Dendritic cell treated with granulocyte-macrophage colony-stimulating factor and Interleukin-4, amounts not matched to agents 40 ng/mL and 50 ng/mL, for 4 days (primary cell): Measurements from ENCODE around the gene MILR1.
A peak's percentile ranks its signal among the peaks of the same experiment; 100 is the strongest.

ENCODE experiments used
- H3K27ac Mint-ChIP-seq: one replicate; pipeline ENCODE4 v1.8.0; 2022; ENCODE audit warnings: mild to moderate bottlenecking, mixed read lengths
- H3K27me3 Mint-ChIP-seq: one replicate; pipeline ENCODE4 v1.8.0; 2022; ENCODE audit warnings: mild to moderate bottlenecking, mixed read lengths
- H3K36me3 Mint-ChIP-seq: one replicate; pipeline ENCODE4 v1.8.0; 2022; ENCODE audit warnings: low read depth, mixed read lengths
- H3K4me1 Mint-ChIP-seq: one replicate; pipeline ENCODE4 v1.8.0; 2022; ENCODE audit warnings: low read depth, mixed read lengths
- H3K4me3 Mint-ChIP-seq: one replicate; pipeline ENCODE4 v1.8.0; 2022; ENCODE audit warnings: mild to moderate bottlenecking, moderate library complexity, mixed read lengths
- H3K9me3 Mint-ChIP-seq: one replicate; pipeline ENCODE4 v1.8.0; 2022; ENCODE audit warnings: mixed read lengths
- intact Hi-C: fragments of 100-400 bp; cut with micrococcal nuclease; formaldehyde crosslinking; loops from one replicate; pipeline ENCODE4 v1.15.0; 2022

MILR1 gene

DNA sequence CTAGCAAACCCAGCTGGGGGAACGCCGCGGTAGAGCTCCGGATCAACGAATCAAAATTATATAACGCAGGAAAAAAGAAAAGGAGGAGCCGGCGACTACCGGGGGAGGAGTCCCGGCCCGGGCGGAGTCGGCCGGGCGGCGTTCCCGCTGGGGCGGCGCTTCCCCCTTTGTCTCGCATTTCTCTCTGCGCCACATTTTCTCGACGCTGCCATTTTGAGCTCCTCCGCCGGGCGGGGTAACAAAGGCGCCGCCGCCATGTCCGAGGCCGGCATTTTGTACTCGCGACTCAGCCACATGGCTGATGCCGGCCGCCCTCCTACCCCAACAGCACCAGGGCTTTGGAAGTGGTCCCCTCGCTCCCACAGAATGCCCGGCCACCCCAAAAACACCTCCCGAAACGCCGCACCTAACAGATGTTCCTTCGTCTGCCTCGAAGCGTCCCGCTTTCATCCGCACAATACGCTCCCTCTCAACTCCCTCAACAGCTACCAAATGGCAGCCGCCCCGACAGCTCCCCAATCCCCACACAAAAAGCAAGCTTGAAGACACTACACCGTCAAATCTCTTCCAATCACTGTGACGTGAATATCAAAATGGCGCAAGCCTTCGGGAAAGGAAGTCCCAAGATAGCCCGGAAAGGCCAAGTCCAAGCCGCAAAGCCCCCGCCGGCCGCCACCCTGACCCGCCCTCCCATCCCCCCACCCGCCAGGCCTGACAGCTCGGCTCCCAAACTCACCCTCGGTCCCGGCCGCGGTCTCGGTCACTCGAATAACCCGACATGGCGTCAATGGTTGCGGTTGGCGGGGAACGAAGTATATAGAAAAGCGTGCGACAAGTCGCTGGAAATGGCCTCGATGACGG is 56.7 kb downstream of the MILR1 start:
- Mint-ChIP-seq H3K27ac (peak overlapping the region; percentile 100), H3K27me3 (no peaks in the 10 kb centered on the region), H3K9me3 (no peaks in the 10 kb centered on the region), H3K4me3 (peak overlapping the region; percentile 100), H3K4me1 (peaks cover 52% of the 10 kb centered on the region), H3K36me3 (peaks cover 88% of the 10 kb centered on the region)
- intact Hi-C loops, result loop anchor here (1.0 kb wide), 1 partner anchor 8 kb away; the partner anchor contains the start of gene POLG2

DNA sequence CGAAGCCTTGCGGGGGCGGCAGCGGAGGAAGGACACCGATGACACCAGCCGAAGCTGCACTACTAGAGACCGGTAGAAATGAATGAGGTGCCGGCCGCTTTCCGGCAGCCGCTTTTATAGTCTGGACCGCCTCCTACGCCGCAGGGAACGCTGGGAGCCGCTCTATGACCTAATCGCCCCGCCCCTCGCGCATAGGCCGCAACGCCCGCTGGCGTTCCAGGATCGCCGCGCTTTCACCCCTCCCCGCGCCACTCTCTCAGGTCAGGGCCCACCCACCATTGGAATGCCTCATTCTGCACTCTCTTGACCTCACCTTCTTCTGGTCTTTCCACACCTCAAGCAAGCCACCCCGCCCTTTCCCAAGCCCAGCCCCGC is 57.3 kb downstream of the MILR1 start, which contains the start of gene DDX5:
TSS of gene DDX5 (minus strand) at position 89 of the 375 bp plus-strand sequence. CDS start 170 bp downstream, outside the sequence.
- peak within 1 kb of the TSS; percentile 100 for H3K27ac Mint-ChIP-seq

DNA sequence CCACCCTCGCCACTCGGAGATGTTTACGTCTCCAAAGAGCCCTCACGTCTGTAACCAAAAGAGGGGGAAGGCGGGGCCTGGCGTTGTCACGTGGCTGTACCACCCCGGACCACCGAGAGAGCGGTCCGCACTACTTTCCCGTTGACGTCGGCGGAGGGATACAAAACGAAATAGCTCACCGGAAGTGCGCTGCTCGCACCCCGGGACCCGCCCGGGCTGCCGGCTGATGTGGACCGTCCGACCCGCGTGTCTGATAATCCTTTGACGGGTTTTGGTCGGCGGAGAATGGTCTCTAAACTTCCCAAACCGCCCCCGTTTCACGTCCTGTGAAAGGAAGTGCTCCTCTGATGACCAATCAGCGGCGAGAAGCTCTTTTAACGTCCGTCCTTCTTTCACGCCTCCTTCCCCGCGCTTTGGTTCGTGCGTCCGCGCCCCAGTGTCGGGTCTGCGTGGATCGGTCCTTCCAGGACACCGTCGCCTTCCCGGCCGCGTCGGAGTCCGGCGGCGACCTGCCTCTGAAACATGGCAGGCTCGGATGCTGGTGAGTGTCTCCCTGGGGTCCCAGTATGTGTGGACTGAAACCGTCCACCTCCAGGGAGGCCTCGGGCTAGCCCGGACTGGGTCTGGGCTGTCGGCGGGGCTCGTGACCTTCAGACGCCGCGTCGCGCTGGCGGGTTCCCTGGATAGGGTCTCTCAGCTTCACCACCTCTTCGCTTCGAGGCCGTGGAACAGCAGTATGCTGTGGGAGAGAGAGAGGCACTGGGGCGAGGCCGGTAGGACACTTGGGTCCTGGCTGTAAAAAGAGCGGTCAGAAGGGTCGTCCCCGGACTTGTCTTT is 57.9 kb downstream of the MILR1 start, which contains the start of gene CEP95:
TSS of gene CEP95 (plus strand) at position 402 of the 837 bp plus-strand sequence. CDS start at position 523, 121 bp downstream.
- Mint-ChIP-seq H3K9me3 (no peaks in the 10 kb centered on the region), H3K36me3 (peaks cover 88% of the 10 kb centered on the region), H3K27ac (peak within 1 kb of the TSS; percentile 100), H3K4me1 (peaks cover 40% of the 10 kb centered on the region), H3K4me3 (peak within 1 kb of the TSS; percentile 100), H3K27me3 (no peaks in the 10 kb centered on the region)
- intact Hi-C loops, result no loop called here

More for the DNA sequence above, 57.3 kb downstream of the MILR1 start, which contains the start of gene DDX5:
- H3K27me3 Mint-ChIP-seq, result no peaks in the 10 kb centered on the region
- peaks cover 46% of the 10 kb centered on the region for H3K4me1 Mint-ChIP-seq
- H3K9me3 Mint-ChIP-seq, result no peaks in the 10 kb centered on the region
- intact Hi-C loops, result no loop called here
- peak within 1 kb of the TSS; percentile 100 for H3K4me3 Mint-ChIP-seq
- peaks cover 88% of the 10 kb centered on the region for H3K36me3 Mint-ChIP-seq

DNA sequence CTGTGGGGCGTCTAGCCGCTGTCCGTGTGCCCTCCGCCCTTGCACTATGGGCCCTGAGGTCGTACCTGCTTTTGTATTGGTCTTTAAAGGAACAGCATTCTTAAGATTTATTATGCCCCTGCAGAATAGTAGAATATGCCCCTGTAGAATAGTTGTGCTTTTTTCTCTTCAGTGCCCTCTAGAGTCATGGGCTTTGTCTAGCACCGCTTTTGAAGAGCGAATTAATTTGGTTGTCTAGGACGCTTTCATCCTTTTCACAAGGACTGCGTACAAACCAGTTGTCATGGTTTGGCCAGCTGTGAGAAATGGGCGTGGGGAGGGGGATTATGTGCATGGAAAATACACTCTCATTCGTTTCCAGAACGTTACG is 58.5 kb downstream of the MILR1 start:
- Mint-ChIP-seq H3K4me3 (peak overlapping the region; percentile 100), H3K9me3 (no peaks in the 10 kb centered on the region), H3K4me1 (peaks cover 34% of the 10 kb centered on the region), H3K27me3 (no peaks in the 10 kb centered on the region), H3K27ac (peak overlapping the region; percentile 100), H3K36me3 (peaks cover 85% of the 10 kb centered on the region)
- intact Hi-C loops, result no loop called here

DNA sequence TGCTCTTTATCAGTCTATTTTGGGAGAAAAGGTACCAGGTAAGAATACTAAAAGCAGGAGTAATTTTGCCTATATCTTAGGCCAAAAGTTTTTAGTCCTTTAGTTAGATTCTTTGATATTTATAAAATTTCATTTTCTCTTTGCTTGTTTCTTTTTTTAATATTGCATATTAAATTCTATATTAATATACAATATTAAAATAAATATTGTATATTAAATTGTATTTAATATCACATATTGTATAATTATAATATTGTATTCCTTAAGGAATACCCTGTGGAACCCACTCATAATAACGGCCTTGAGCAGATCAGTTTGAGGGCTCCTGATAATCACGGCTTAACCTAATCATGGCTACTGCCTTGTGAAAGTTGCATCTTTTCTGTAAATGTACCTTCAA is 59.8 kb downstream of the MILR1 start:
- H3K4me3 Mint-ChIP-seq, result no peak overlapping the region
- intact Hi-C loops, result no loop called here
- no peak overlapping the region for H3K27ac Mint-ChIP-seq
- peaks cover 21% of the 10 kb centered on the region for H3K4me1 Mint-ChIP-seq
- peaks cover 85% of the 10 kb centered on the region for H3K36me3 Mint-ChIP-seq
- no peaks in the 10 kb centered on the region for H3K27me3 Mint-ChIP-seq
- H3K9me3 Mint-ChIP-seq, result no peaks in the 10 kb centered on the region

DNA sequence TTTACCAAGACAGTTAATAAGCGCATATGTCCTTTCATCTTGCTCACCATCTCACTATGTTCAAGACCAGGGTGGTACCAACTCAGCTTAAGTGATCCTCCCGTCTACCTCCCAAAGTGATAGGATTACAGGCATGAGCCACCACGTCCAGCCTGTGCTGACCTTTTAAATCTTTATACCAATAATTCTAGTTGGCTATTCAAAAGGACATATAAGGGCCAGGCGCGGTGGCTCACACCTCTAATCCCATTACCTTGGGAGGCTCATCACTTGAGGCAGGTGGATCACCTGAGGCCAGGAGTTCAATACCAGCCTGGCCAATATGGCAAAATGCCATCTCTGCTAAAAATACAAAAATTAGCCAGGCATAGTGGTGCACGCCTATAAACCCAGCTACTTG is 60.3 kb downstream of the MILR1 start:
- H3K27ac Mint-ChIP-seq, result no peak overlapping the region
- H3K9me3 Mint-ChIP-seq, result no peaks in the 10 kb centered on the region
- intact Hi-C loops, result no loop called here
- peaks cover 85% of the 10 kb centered on the region for H3K36me3 Mint-ChIP-seq
- H3K4me3 Mint-ChIP-seq, result no peak overlapping the region
- H3K27me3 Mint-ChIP-seq, result no peaks in the 10 kb centered on the region
- H3K4me1 Mint-ChIP-seq, result peaks cover 16% of the 10 kb centered on the region

DNA sequence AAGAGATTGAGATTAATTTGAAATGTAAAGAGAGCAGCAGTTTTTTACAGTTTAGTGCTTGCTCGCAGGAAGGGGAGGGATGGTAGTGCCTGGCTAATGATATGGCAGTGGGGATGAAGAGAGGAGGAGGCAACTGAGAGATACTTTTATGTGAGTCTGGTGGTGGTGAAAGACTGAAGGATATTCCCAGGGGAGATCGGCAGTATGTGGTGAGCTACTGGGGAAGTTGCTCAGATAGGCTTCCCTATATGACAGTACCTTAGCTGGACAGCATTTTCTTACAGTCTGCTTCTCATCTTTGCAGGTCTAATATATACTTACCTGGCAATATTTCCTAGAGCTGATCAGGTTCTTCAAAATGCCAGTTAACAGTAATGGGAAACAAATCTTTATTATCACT is 66.5 kb downstream of the MILR1 start:
- Mint-ChIP-seq H3K36me3 (peaks cover 91% of the 10 kb centered on the region), H3K27ac (no peak overlapping the region), H3K4me3 (no peak overlapping the region)

DNA sequence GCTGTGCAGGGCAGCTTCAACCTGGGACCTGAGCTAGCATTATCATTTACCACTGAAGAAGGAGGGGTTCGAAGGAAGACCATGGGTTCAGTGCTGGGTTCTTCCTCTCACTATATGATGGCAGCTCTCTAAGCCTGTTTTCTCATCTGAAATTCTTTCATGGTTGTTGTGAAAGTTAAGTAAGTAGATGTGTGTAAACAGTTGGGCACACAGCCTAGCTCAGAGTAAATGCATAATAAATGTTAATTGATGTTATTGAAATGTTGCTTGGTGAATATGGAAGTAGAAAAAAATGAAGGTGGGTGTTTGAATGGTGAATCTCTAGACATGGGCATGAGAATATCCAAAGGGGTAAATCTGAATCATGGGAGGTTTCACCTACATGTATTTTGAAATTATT is 66.9 kb downstream of the MILR1 start:
- intact Hi-C loops, result loop anchor here (10.0 kb wide), 1 partner anchor 79 kb away; no protein-coding TSS in a partner anchor
- no peaks in the 10 kb centered on the region for H3K27me3 Mint-ChIP-seq
- no peak overlapping the region for H3K4me3 Mint-ChIP-seq
- H3K27ac Mint-ChIP-seq, result no peak overlapping the region
- H3K9me3 Mint-ChIP-seq, result no peaks in the 10 kb centered on the region
- H3K36me3 Mint-ChIP-seq, result peaks cover 91% of the 10 kb centered on the region
- H3K4me1 Mint-ChIP-seq, result peaks cover 12% of the 10 kb centered on the region

More for the DNA sequence above, 66.5 kb downstream of the MILR1 start:
- Mint-ChIP-seq H3K9me3 (no peaks in the 10 kb centered on the region), H3K4me1 (peaks cover 12% of the 10 kb centered on the region), H3K27me3 (no peaks in the 10 kb centered on the region)
- intact Hi-C loops, result loop anchor here (10.0 kb wide), 1 partner anchor 79 kb away; no protein-coding TSS in a partner anchor
